ENCODE data around the gene KLHL17. TPM values are rescaled to one million over a fixed set of nuclear protein-coding genes. Genes with fewer than 3 reads are reported as not detected.
"Not testable (repeated sequence)": the region's sequence is repeated elsewhere in the genome, so short reads cannot be mapped to it uniquely, and the experiment has no call there.

KLHL17 gene
- total RNA-seq, 2 donors from 2014 or later = 12.7 to 22.8 TPM

- Mint-ChIP-seq H3K4me1 (ENCODE audit: low read depth) (no peaks in the 10 kb centered on the region), H3K27ac (no peak overlapping the region), H3K9me3 (no peaks in the 10 kb centered on the region), H3K36me3 (ENCODE audit: insufficient read depth in 2 of 2) (no peaks in the 10 kb centered on the region), H3K4me3 (no peak overlapping the region), H3K27me3 (ENCODE audit: low read depth) (peaks cover 16% of the 10 kb centered on the region)
- no peak for DNase-seq
- ATAC-seq (replicated peaks in 1 of 2) = no peak
These were observed 14.4 kb downstream of the KLHL17 start for GRCh38 chr1:974687-975328.

GRCh38 chr1:975365-975764 is 15.0 kb downstream of the KLHL17 start:
- no peaks in the 10 kb centered on the region for H3K4me1 Mint-ChIP-seq (ENCODE audit: low read depth)
- no peaks in the 10 kb centered on the region for H3K9me3 Mint-ChIP-seq
- ATAC-seq (replicated peaks in 1 of 2) = no peak
- no peak overlapping the region for H3K27ac Mint-ChIP-seq
- no peaks in the 10 kb centered on the region for H3K36me3 Mint-ChIP-seq (ENCODE audit: insufficient read depth in 2 of 2)
- peaks cover 14% of the 10 kb centered on the region for H3K27me3 Mint-ChIP-seq (ENCODE audit: low read depth)
- no peak overlapping the region for H3K4me3 Mint-ChIP-seq
- no peak for DNase-seq

- Mint-ChIP-seq H3K4me3 (peak overlapping the region in 1 of 2 donors; percentile 42), H3K36me3 (ENCODE audit: insufficient read depth in 2 of 2) (no peaks in the 10 kb centered on the region), H3K4me1 (ENCODE audit: low read depth) (no peaks in the 10 kb centered on the region), H3K9me3 (no peaks in the 10 kb centered on the region), H3K27me3 (ENCODE audit: low read depth) (peaks cover 14% of the 10 kb centered on the region), H3K27ac (no peak overlapping the region)
- peak; percentile 86 to 92 for ATAC-seq (replicated peaks in 1 of 2)
- peak; percentile 75 to 76 for DNase-seq
These were observed 15.7 kb downstream of the KLHL17 start for GRCh38 chr1:975896-976683.

GRCh38 chr1:976791-977190 is 16.4 kb downstream of the KLHL17 start:
- not testable (repeated sequence) for DNase-seq; H3K4me1 Mint-ChIP-seq (ENCODE audit: low read depth); H3K9me3 Mint-ChIP-seq; H3K27ac Mint-ChIP-seq; H3K4me3 Mint-ChIP-seq; H3K36me3 Mint-ChIP-seq (ENCODE audit: insufficient read depth in 2 of 2); ATAC-seq (replicated peaks in 1 of 2)
- peaks cover 14% of the 10 kb centered on the region for H3K27me3 Mint-ChIP-seq (ENCODE audit: low read depth)

- no peak for DNase-seq
- no peak for ATAC-seq (replicated peaks in 1 of 2)
- H3K4me3 Mint-ChIP-seq = peak overlapping the region in 1 of 2 donors; percentile 60
- H3K27ac Mint-ChIP-seq = no peak overlapping the region
- H3K9me3 Mint-ChIP-seq = no peaks in the 10 kb centered on the region
- no peaks in the 10 kb centered on the region for H3K36me3 Mint-ChIP-seq (ENCODE audit: insufficient read depth in 2 of 2)
- peaks cover 17% of the 10 kb centered on the region for H3K27me3 Mint-ChIP-seq (ENCODE audit: low read depth)
- H3K4me1 Mint-ChIP-seq (ENCODE audit: low read depth) = no peaks in the 10 kb centered on the region
These were observed 17.9 kb downstream of the KLHL17 start for GRCh38 chr1:978069-978834.

- no peak for ATAC-seq (replicated peaks in 1 of 2)
- no peak overlapping the region for H3K27ac Mint-ChIP-seq
- H3K4me1 Mint-ChIP-seq (ENCODE audit: low read depth) = no peaks in the 10 kb centered on the region
- H3K27me3 Mint-ChIP-seq (ENCODE audit: low read depth) = peaks cover 24% of the 10 kb centered on the region
- H3K4me3 Mint-ChIP-seq = no peak overlapping the region
- no peaks in the 10 kb centered on the region for H3K9me3 Mint-ChIP-seq
- DNase-seq = no peak
- no peaks in the 10 kb centered on the region for H3K36me3 Mint-ChIP-seq (ENCODE audit: insufficient read depth in 2 of 2)
These were observed 18.7 kb downstream of the KLHL17 start for GRCh38 chr1:978835-979743.

GRCh38 chr1:979744-980072 is 19.3 kb downstream of the KLHL17 start:
- H3K27ac Mint-ChIP-seq = no peak overlapping the region
- ATAC-seq (replicated peaks in 1 of 2) = no peak
- H3K4me1 Mint-ChIP-seq (ENCODE audit: low read depth) = no peaks in the 10 kb centered on the region
- peaks cover 23% of the 10 kb centered on the region for H3K27me3 Mint-ChIP-seq (ENCODE audit: low read depth)
- no peak for DNase-seq
- H3K36me3 Mint-ChIP-seq (ENCODE audit: insufficient read depth in 2 of 2) = no peaks in the 10 kb centered on the region
- H3K9me3 Mint-ChIP-seq = no peaks in the 10 kb centered on the region
- H3K4me3 Mint-ChIP-seq = no peak overlapping the region

- Mint-ChIP-seq H3K9me3 (no peaks in the 10 kb centered on the region), H3K36me3 (ENCODE audit: insufficient read depth in 2 of 2) (no peaks in the 10 kb centered on the region), H3K27ac (no peak overlapping the region), H3K27me3 (ENCODE audit: low read depth) (peaks cover 18% of the 10 kb centered on the region), H3K4me1 (ENCODE audit: low read depth) (no peaks in the 10 kb centered on the region), H3K4me3 (no peak overlapping the region)
- no peak for DNase-seq
- ATAC-seq (replicated peaks in 1 of 2) = no peak
These were observed 19.8 kb downstream of the KLHL17 start for GRCh38 chr1:980137-980571.

GRCh38 chr1:980602-981395 is 20.4 kb downstream of the KLHL17 start:
- ATAC-seq (replicated peaks in 1 of 2) (no peak), DNase-seq (no peak)
- Mint-ChIP-seq H3K27ac (no peak overlapping the region), H3K27me3 (ENCODE audit: low read depth) (peaks cover 12% of the 10 kb centered on the region), H3K4me3 (no peak overlapping the region), H3K36me3 (ENCODE audit: insufficient read depth in 2 of 2) (no peaks in the 10 kb centered on the region), H3K9me3 (no peaks in the 10 kb centered on the region), H3K4me1 (ENCODE audit: low read depth) (no peaks in the 10 kb centered on the region)

GRCh38 chr1:981491-981954 is 21.1 kb downstream of the KLHL17 start:
- no peak overlapping the region for H3K4me3 Mint-ChIP-seq
- H3K4me1 Mint-ChIP-seq (ENCODE audit: low read depth) = no peaks in the 10 kb centered on the region
- ATAC-seq (replicated peaks in 1 of 2) = no peak
- H3K27me3 Mint-ChIP-seq (ENCODE audit: low read depth) = peaks cover 10% of the 10 kb centered on the region
- no peak for DNase-seq
- no peaks in the 10 kb centered on the region for H3K9me3 Mint-ChIP-seq
- no peaks in the 10 kb centered on the region for H3K36me3 Mint-ChIP-seq (ENCODE audit: insufficient read depth in 2 of 2)
- H3K27ac Mint-ChIP-seq = no peak overlapping the region

- Mint-ChIP-seq H3K4me3 (no peak within 1 kb of the TSS), H3K27ac (no peak within 1 kb of the TSS), H3K27me3 (ENCODE audit: low read depth) (peaks cover 10% of the 10 kb centered on the region), H3K4me1 (ENCODE audit: low read depth) (no peaks in the 10 kb centered on the region), H3K9me3 (no peaks in the 10 kb centered on the region), H3K36me3 (ENCODE audit: insufficient read depth in 2 of 2) (no peaks in the 10 kb centered on the region)
- no peak for DNase-seq
- no peak for ATAC-seq (replicated peaks in 1 of 2)
These were observed 21.7 kb downstream of the KLHL17 start, which contains the start of gene PERM1 for GRCh38 chr1:981955-982558. TSS of gene PERM1 (minus strand) at chr1:982093. CDS start at chr1:981029, 1,064 bp downstream.

All from activated T-cell treated with anti-CD3 and anti-CD28 coated beads, Interleukin-2, amount 50 U/mL, for 72 hours (primary cell).